K562 (cell line): ENCODE results near the gene LATS1. TPM values are rescaled to one million over a fixed set of nuclear protein-coding genes. Genes with fewer than 3 reads are reported as not detected.

Experiments
- ELK1 ChIP-seq: sonication (generic); formaldehyde crosslinking; IDR thresholded peaks from 2 replicates; pipeline ENCODE4 v1.8.1; 2022; ENCODE audit warnings: missing genetic modification reagents
- HDAC8 ChIP-seq: fragments of 450-650 bp; IDR thresholded peaks from 2 replicates; pipeline ENCODE4 v1.6.1; 2016; ENCODE audit warnings: mild to moderate bottlenecking, missing genetic modification characterization, moderate library complexity, missing compliant biosample characterization
- HNRNPL ChIP-seq: fragments of 200-400 bp; formaldehyde crosslinking; IDR thresholded peaks from 2 replicates; pipeline ENCODE4 v1.6.1; 2017; ENCODE audit warnings: low read depth, mild to moderate bottlenecking, low read length
- KLF16 ChIP-seq: IDR thresholded peaks from 2 replicates; pipeline ENCODE4 v1.6.1; 2016; ENCODE audit warnings: antibody characterized with exemption
- MTF1 ChIP-seq: fragments of 250-450 bp; sonication (Bioruptor Pico); IDR thresholded peaks from 2 replicates; pipeline ENCODE4 v1.9.0; 2021; ENCODE audit warnings: moderate library complexity, mild to moderate bottlenecking, inconsistent platforms, borderline replicate concordance
- NFYB ChIP-seq: IDR thresholded peaks from 2 replicates; pipeline ENCODE4 v1.6.1; 2011; ENCODE audit warnings: mild to moderate bottlenecking, moderate library complexity; ENCODE audit not compliant: insufficient read length; ENCODE audit errors: extremely low read depth
- NR2C2 ChIP-seq, 2 experiments: fragments of 200-800 bp in 1 of 2; sonication (Bioruptor generic) in 1 of 2; sonication (generic) in 1 of 2; formaldehyde crosslinking in 1 of 2; IDR thresholded peaks; 2 replicates each; pipeline versions ENCODE4 v1.6.1 to v1.8.0; 2016 to 2022; ENCODE audit warnings: mild to moderate bottlenecking in 1 of 2, missing compliant biosample characterization in 1 of 2, missing genetic modification characterization in 1 of 2, missing genetic modification reagents in 1 of 2
- REST ChIP-seq, 2 experiments: fragments of 450-650 bp; formaldehyde crosslinking in 1 of 2; IDR thresholded peaks; 2 replicates each; pipeline versions ENCODE4 v1.4.0 to v1.6.1; 2014 to 2020; ENCODE audit warnings: mild to moderate bottlenecking in 2 of 2, borderline replicate concordance in 1 of 2, low read depth in 1 of 2
- SNIP1 ChIP-seq: fragments of 450-650 bp; IDR thresholded peaks from 2 replicates; pipeline ENCODE4 v1.7.1; 2017; ENCODE audit warnings: low read depth, mild to moderate bottlenecking
- USF1 ChIP-seq: sonication (generic); formaldehyde crosslinking; IDR thresholded peaks from 2 replicates; pipeline ENCODE4 v1.9.0; 2022; ENCODE audit warnings: mild to moderate bottlenecking, missing genetic modification reagents
- VEZF1 ChIP-seq: fragments of 200-800 bp; sonication (Bioruptor generic); IDR thresholded peaks from 2 replicates; pipeline ENCODE4 v1.6.1; 2017; ENCODE audit warnings: missing genetic modification characterization, missing compliant biosample characterization
- ZNF584 ChIP-seq: fragments of 200-800 bp; sonication (Bioruptor generic); IDR thresholded peaks from 2 replicates; pipeline ENCODE4 v1.6.1; 2016; ENCODE audit warnings: low read depth, mild to moderate bottlenecking, missing genetic modification characterization, missing compliant biosample characterization
- ZNF644 ChIP-seq: fragments of 200-800 bp; sonication (Bioruptor generic); IDR thresholded peaks from 2 replicates; pipeline ENCODE4 v1.6.1; 2016; ENCODE audit warnings: low read depth, missing genetic modification characterization, missing compliant biosample characterization
- polyA plus RNA-seq, 8 experiments: library from polyadenylated mRNA; depleted of rRNA in 4 of 8; stranded (reverse) in 5 of 8; unstranded in 3 of 8; fragments of >200 nt; fragmentation: Nextera tagmentation in 2 of 8; fragmentation: Illumina TruSeq in 1 of 8; extraction: Ambion mirVana in 2 of 8; extraction: Trizol in 1 of 8; gene quantifications; 2 replicates each; pipeline versions ENCODE4 v1.2.1 to v1.2.3, GENCODE V29; 2011 to 2014; ENCODE audit warnings: inconsistent platforms in 1 of 8, missing spikeins in 1 of 8
- total RNA-seq, 7 experiments: library from RNA; depleted of rRNA in 6 of 7; stranded (reverse); fragments of >200 nt in 6 of 7; fragmentation: Illumina TruSeq in 2 of 7; extraction: Trizol in 2 of 7; gene quantifications; 2 replicates each; pipeline versions ENCODE4 v1.2.1 to v1.2.3, GENCODE V29; 2011 to 2021; ENCODE audit warnings: low replicate concordance in 1 of 7

Gene LATS1
- total and polyA plus RNA-seq, 9 of the 15 experiments (the other 6 are each of a cell fraction or from before 2014, with no cell fraction given), result 5.0 to 36.3 (median 18.4) TPM

- TF ChIP-seq NR2C2 (CRISPR knock-in tag; IDR thresholded peaks at IDR 0.05), result peak; percentile 92
- TF ChIP-seq NR2C2 (tag; IDR thresholded peaks at IDR 0.05), result peak; percentile 99
- no peak for TF ChIP-seq SNIP1
- TF ChIP-seq VEZF1 (CRISPR knock-in tag), result no peak
- TF ChIP-seq NFYB, result peak; percentile 20
- no peak; the same call in 1 of the 2 replicates for TF ChIP-seq HDAC8
- no peak for TF ChIP-seq HNRNPL
- TF ChIP-seq KLF16, result no peak
- TF ChIP-seq ZNF584 (CRISPR knock-in tag), result no peak
- TF ChIP-seq ZNF644 (tag), result no peak
- no peak for TF ChIP-seq ELK1 (CRISPR knock-in tag)
- TF ChIP-seq REST (IDR thresholded peaks at IDR 0.05; ENCODE audit: borderline replicate concordance), result no peak; the same call in 1 of the 2 replicates
- TF ChIP-seq REST (CRISPR knock-in tag; IDR thresholded peaks at IDR 0.05; ENCODE audit: low read depth), result peak; percentile 68; the same call in 1 of the 2 replicates
- TF ChIP-seq MTF1 (CRISPR knock-in tag), result no peak
- TF ChIP-seq USF1 (CRISPR knock-in tag), result peak; percentile 27; the same call in 1 of the 2 replicates
Observed at GRCh38 chr6:149648148-149649145, 69.5 kb downstream of the LATS1 start, which contains the start of gene KATNA1 (continued).
